Loucy (cell line): Measurements from ENCODE around the gene ADCY5.

ENCODE experiments used
- H2AFZ ChIP-seq: fragments of 200-600 bp; sonication (generic); 2 replicates; pipeline ENCODE4 v1.6.0; 2016; ENCODE audit warnings: antibody characterized with exemption, mild to moderate bottlenecking, low read length, moderate library complexity
- H3F3A ChIP-seq: fragments of 200-600 bp; 2 replicates; pipeline ENCODE4 v1.6.0; 2016; ENCODE audit warnings: antibody characterized with exemption, low read depth, mild to moderate bottlenecking
- H3K27me3 ChIP-seq: fragments of 200-600 bp; sonication (generic); 2 replicates; pipeline ENCODE4 v1.6.1; 2014; ENCODE audit warnings: low read length, mild to moderate bottlenecking; ENCODE audit not compliant: insufficient read depth, poor library complexity, severe bottlenecking
- H3K36me3 ChIP-seq: fragments of 200-600 bp; sonication (generic); 2 replicates; pipeline ENCODE4 v1.6.1; 2016; ENCODE audit warnings: low read length; ENCODE audit not compliant: insufficient read depth
- H3K4me1 ChIP-seq: fragments of 200-600 bp; sonication (generic); 2 replicates; pipeline ENCODE4 v1.5.1; 2014; ENCODE audit warnings: low read length, mild to moderate bottlenecking; ENCODE audit not compliant: insufficient read depth, poor library complexity, severe bottlenecking
- H3K4me2 ChIP-seq: fragments of 200-600 bp; sonication (generic); 2 replicates; pipeline ENCODE4 v1.6.0; 2014; ENCODE audit warnings: antibody characterized with exemption, low read length, low read depth, mild to moderate bottlenecking; ENCODE audit not compliant: poor library complexity, severe bottlenecking
- H3K4me3 ChIP-seq: fragments of 200-600 bp; sonication (generic); 2 replicates; pipeline ENCODE4 v1.5.1; 2014; ENCODE audit warnings: low read length, mild to moderate bottlenecking, mixed read lengths; ENCODE audit not compliant: poor library complexity, severe bottlenecking
- H3K79me2 ChIP-seq: fragments of 200-600 bp; sonication (generic); 2 replicates; pipeline ENCODE4 v1.6.1; 2014; ENCODE audit warnings: low read length; ENCODE audit not compliant: insufficient read depth
- H3K9ac ChIP-seq: fragments of 200-600 bp; sonication (generic); 2 replicates; pipeline ENCODE4 v1.6.0; 2014; ENCODE audit warnings: mild to moderate bottlenecking, low read depth, low read length, moderate library complexity; ENCODE audit not compliant: poor library complexity, severe bottlenecking
- H3K9me2 ChIP-seq: fragments of 200-600 bp; sonication (generic); replicated peaks from 2 replicates; pipeline ENCODE4 v1.6.1; 2016; ENCODE audit warnings: low read depth, low read length, mixed read lengths
- H3K9me3 ChIP-seq: fragments of 200-600 bp; sonication (generic); 2 replicates; pipeline ENCODE4 v1.6.1; 2014; ENCODE audit warnings: mild to moderate bottlenecking, antibody characterized with exemption, low read length, low read depth; ENCODE audit not compliant: insufficient read depth
- H4K20me1 ChIP-seq: fragments of 200-600 bp; sonication (generic); 2 replicates; pipeline ENCODE4 v1.6.0; 2014; ENCODE audit warnings: antibody characterized with exemption, low read length, mild to moderate bottlenecking; ENCODE audit not compliant: insufficient read depth, poor library complexity, severe bottlenecking
- CTCF ChIP-seq: fragments of 200-600 bp; sonication (generic); conservative IDR thresholded peaks from 2 replicates; pipeline ENCODE4 v1.5.1; 2014; ENCODE audit warnings: mild to moderate bottlenecking, antibody characterized with exemption, low read length
- EZH2phosphoT487 ChIP-seq: fragments of 200-600 bp; IDR thresholded peaks from 2 replicates; pipeline ENCODE4 v1.6.1; 2018; ENCODE audit warnings: antibody characterized with exemption, mild to moderate bottlenecking, moderate library complexity, borderline replicate concordance

Gene ADCY5

GRCh38 chr3:123447416-123447748 lies 1.5 kb downstream of the ADCY5 start:
- H3K9ac ChIP-seq = no peak overlapping the region
- H3K27me3 ChIP-seq = no peaks in the 10 kb centered on the region
- no peaks in the 10 kb centered on the region for H3K9me2 ChIP-seq
- no peaks in the 10 kb centered on the region for H3F3A ChIP-seq
- TF ChIP-seq EZH2phosphoT487 (no peak), CTCF (no peak)
- H3K9me3 ChIP-seq = no peaks in the 10 kb centered on the region
- no peaks in the 10 kb centered on the region for H3K79me2 ChIP-seq
- no peaks in the 10 kb centered on the region for H3K36me3 ChIP-seq
- H3K4me1 ChIP-seq = no peaks in the 10 kb centered on the region
- H3K4me2 ChIP-seq = no peak overlapping the region
- H4K20me1 ChIP-seq = no peaks in the 10 kb centered on the region
- no peak overlapping the region for H3K4me3 ChIP-seq
- H2AFZ ChIP-seq = no peak overlapping the region

- no peak overlapping the region for H3K9ac ChIP-seq
- no peak for TF ChIP-seq EZH2phosphoT487
- no peak for TF ChIP-seq CTCF
- H4K20me1 ChIP-seq = no peaks in the 10 kb centered on the region
- no peaks in the 10 kb centered on the region for H3K36me3 ChIP-seq
- no peak overlapping the region for H3K4me3 ChIP-seq
- no peaks in the 10 kb centered on the region for H3K27me3 ChIP-seq
- no peak overlapping the region for H2AFZ ChIP-seq
- no peaks in the 10 kb centered on the region for H3K9me2 ChIP-seq
- H3K4me1 ChIP-seq = no peaks in the 10 kb centered on the region
- no peaks in the 10 kb centered on the region for H3K9me3 ChIP-seq
- no peak overlapping the region for H3K4me2 ChIP-seq
- no peaks in the 10 kb centered on the region for H3K79me2 ChIP-seq
- no peaks in the 10 kb centered on the region for H3F3A ChIP-seq
Measured at GRCh38 chr3:123446610-123447109, 2.2 kb downstream of the ADCY5 start.

GRCh38 chr3:123446210-123446609 lies 2.7 kb downstream of the ADCY5 start:
- Histone ChIP-seq H3K4me2 (no peak overlapping the region), H3K9ac (no peak overlapping the region), H3K9me3 (no peaks in the 10 kb centered on the region), H3K36me3 (no peaks in the 10 kb centered on the region), H3K4me3 (no peak overlapping the region), H3K4me1 (no peaks in the 10 kb centered on the region), H2AFZ (no peak overlapping the region), H4K20me1 (no peaks in the 10 kb centered on the region), H3K9me2 (no peaks in the 10 kb centered on the region), H3K27me3 (no peaks in the 10 kb centered on the region), H3F3A (no peaks in the 10 kb centered on the region), H3K79me2 (no peaks in the 10 kb centered on the region)
- TF ChIP-seq EZH2phosphoT487 (no peak), CTCF (no peak)
